Amniotic epithelial cell (primary cell): ENCODE data around the gene POLR2A.

Experiments
- DNase-seq: peaks from one replicate; pipeline ENCODE4 v3.0.0-alpha.2; 2010; ENCODE audit warnings: low read depth

The POLR2A gene

GRCh38 chr17:7503521-7503920 lies 19.4 kb downstream of the POLR2A start:
- DNase-seq, result no peak

GRCh38 chr17:7508145-7508544 lies 24.0 kb downstream of the POLR2A start:
- no peak for DNase-seq

GRCh38 chr17:7508846-7509245 lies 24.7 kb downstream of the POLR2A start:
- no peak for DNase-seq

GRCh38 chr17:7509937-7510336 lies 25.8 kb downstream of the POLR2A start:
- DNase-seq, result no peak

- no peak for DNase-seq
Observed at GRCh38 chr17:7511108-7511507, 26.9 kb downstream of the POLR2A start.

- DNase-seq, result no peak
Observed at GRCh38 chr17:7512105-7512504, 27.9 kb downstream of the POLR2A start.

- no peak for DNase-seq
Observed at GRCh38 chr17:7512824-7513540, 28.8 kb downstream of the POLR2A start.

- no peak for DNase-seq
Observed at GRCh38 chr17:7513850-7514419, 29.8 kb downstream of the POLR2A start.

- peak; percentile 9 for DNase-seq
Observed at GRCh38 chr17:7515911-7516610, 31.9 kb downstream of the POLR2A start.

- peak; percentile 24 for DNase-seq
Observed at GRCh38 chr17:7523033-7523432, 38.9 kb downstream of the POLR2A start.

- DNase-seq, result no peak
Observed at GRCh38 chr17:7528842-7529241, 44.7 kb downstream of the POLR2A start.

- DNase-seq, result no peak
Observed at GRCh38 chr17:7530023-7530900, 46.1 kb downstream of the POLR2A start.

- DNase-seq, result no peak
Observed at GRCh38 chr17:7538050-7538449, 53.9 kb downstream of the POLR2A start.

- peak; percentile 12 for DNase-seq
Observed at GRCh38 chr17:7538891-7539545, 54.9 kb downstream of the POLR2A start.

- no peak for DNase-seq
Observed at GRCh38 chr17:7541074-7541621, 57.0 kb downstream of the POLR2A start.

GRCh38 chr17:7544911-7545310 lies 60.7 kb downstream of the POLR2A start:
- no peak for DNase-seq

GRCh38 chr17:7548585-7549400 lies 64.6 kb downstream of the POLR2A start, which contains the start of gene TNFSF12:
Gene TNFSF12, plus strand, starts transcription at chr17:7549058. Its CDS starts 96 bp downstream, at chr17:7549154.
- no peak for DNase-seq
